ENCODE measurements around the gene RRP15. TPM values are rescaled to one million over a fixed set of nuclear protein-coding genes. Genes with fewer than 3 reads are reported as not detected.

Gene RRP15
- total RNA-seq, 1 experiment from 2014 or later = 36.0 TPM

DNA sequence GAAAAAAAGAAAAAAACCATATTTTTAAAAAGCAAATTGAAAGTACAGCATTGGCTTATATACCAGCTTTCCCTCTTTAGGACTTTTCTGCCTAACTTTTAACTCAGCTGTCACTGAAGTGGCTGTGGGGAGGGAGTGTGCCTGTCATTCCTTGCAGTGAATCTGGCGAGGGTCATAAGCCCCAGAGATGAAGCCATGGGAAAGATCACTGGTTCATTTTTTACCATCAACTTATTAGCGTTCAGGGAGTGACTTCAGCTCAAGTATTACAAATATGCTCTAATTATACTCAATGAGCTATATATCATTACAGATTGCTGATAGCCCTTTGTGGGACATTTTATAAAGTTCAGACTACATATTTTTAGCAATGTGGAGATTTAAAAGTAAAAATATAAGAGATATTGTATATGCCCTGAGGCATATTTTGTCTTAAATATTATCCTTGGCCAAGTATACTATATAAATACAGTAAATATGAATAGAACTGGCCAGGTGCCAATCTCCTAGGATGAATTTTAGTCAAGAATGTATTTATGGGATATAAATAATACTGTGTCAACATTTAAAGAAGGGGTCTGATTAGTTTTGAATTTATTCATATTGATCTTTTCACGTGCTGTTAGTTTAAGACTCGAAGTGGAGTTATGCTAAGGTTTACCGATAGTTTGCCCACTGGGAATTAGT lies 64.4 kb downstream of the RRP15 start (continued):
- no peak for TF ChIP-seq ARID4B (CRISPR knock-in tag; IDR thresholded peaks at IDR 0.05; ENCODE audit: borderline replicate concordance)
- no peak for TF ChIP-seq SP1 (CRISPR knock-in tag; conservative IDR thresholded peaks at IDR 0.05)
- TF ChIP-seq PRRX2 (CRISPR knock-in tag; IDR thresholded peaks at IDR 0.05) = no peak
- TF ChIP-seq EMX1 (CRISPR knock-in tag; IDR thresholded peaks at IDR 0.05) = no peak
- no peak for TF ChIP-seq ZNF512 (CRISPR knock-in tag; IDR thresholded peaks at IDR 0.05; ENCODE audit: borderline replicate concordance)

- ChIA-PET CTCF (no interaction called here), POLR2A (no interaction called here)
- H3K9me3 Mint-ChIP-seq = no peaks in the 10 kb centered on the region
- ATAC-seq = no peak
- peaks cover 58% of the 10 kb centered on the region for H3K4me1 Mint-ChIP-seq
- no peak overlapping the region for H3K4me3 Mint-ChIP-seq
- DNase-seq (ENCODE audit: low spot score) = no peak
- H3K27ac Mint-ChIP-seq = no peak overlapping the region
- peaks cover 15% of the 10 kb centered on the region for H3K27me3 Mint-ChIP-seq (ENCODE audit: low read depth)
- no peaks in the 10 kb centered on the region for H3K36me3 Mint-ChIP-seq
- TF ChIP-seq ZNF121 (CRISPR knock-in tag; IDR thresholded peaks at IDR 0.05) (no peak), TCF7 (CRISPR knock-in tag; IDR thresholded peaks at IDR 0.05; ENCODE audit: low read depth) (no peak), NR3C1 (CRISPR knock-in tag; conservative IDR thresholded peaks at IDR 0.05; ENCODE audit: low read depth) (no peak), PRRX2 (CRISPR knock-in tag; IDR thresholded peaks at IDR 0.05) (no peak), CREM (CRISPR knock-in tag; IDR thresholded peaks at IDR 0.05) (no peak), ZNF219 (CRISPR knock-in tag; IDR thresholded peaks at IDR 0.05; ENCODE audit: borderline replicate concordance) (no peak), USF2 (CRISPR knock-in tag; IDR thresholded peaks at IDR 0.05) (no peak), ZNF317 (CRISPR knock-in tag; IDR thresholded peaks at IDR 0.05; ENCODE audit: borderline replicate concordance, low read depth) (no peak), ZNF396 (CRISPR knock-in tag; IDR thresholded peaks at IDR 0.05; ENCODE audit: borderline replicate concordance) (no peak), NR1H2 (CRISPR knock-in tag; IDR thresholded peaks at IDR 0.05) (no peak), SP1 (CRISPR knock-in tag; conservative IDR thresholded peaks at IDR 0.05) (no peak), PRDM15 (CRISPR knock-in tag; IDR thresholded peaks at IDR 0.05) (no peak), CREB1 (CRISPR knock-in tag; IDR thresholded peaks at IDR 0.05) (no peak), NFE2L1 (CRISPR knock-in tag; IDR thresholded peaks at IDR 0.05) (no peak), ZNF423 (CRISPR knock-in tag; IDR thresholded peaks at IDR 0.05) (no peak), ZNF416 (CRISPR knock-in tag; IDR thresholded peaks at IDR 0.05) (no peak), CBFB (CRISPR knock-in tag; IDR thresholded peaks at IDR 0.05; ENCODE audit: low read depth) (no peak)
- TF ChIP-seq, protein P1, sequence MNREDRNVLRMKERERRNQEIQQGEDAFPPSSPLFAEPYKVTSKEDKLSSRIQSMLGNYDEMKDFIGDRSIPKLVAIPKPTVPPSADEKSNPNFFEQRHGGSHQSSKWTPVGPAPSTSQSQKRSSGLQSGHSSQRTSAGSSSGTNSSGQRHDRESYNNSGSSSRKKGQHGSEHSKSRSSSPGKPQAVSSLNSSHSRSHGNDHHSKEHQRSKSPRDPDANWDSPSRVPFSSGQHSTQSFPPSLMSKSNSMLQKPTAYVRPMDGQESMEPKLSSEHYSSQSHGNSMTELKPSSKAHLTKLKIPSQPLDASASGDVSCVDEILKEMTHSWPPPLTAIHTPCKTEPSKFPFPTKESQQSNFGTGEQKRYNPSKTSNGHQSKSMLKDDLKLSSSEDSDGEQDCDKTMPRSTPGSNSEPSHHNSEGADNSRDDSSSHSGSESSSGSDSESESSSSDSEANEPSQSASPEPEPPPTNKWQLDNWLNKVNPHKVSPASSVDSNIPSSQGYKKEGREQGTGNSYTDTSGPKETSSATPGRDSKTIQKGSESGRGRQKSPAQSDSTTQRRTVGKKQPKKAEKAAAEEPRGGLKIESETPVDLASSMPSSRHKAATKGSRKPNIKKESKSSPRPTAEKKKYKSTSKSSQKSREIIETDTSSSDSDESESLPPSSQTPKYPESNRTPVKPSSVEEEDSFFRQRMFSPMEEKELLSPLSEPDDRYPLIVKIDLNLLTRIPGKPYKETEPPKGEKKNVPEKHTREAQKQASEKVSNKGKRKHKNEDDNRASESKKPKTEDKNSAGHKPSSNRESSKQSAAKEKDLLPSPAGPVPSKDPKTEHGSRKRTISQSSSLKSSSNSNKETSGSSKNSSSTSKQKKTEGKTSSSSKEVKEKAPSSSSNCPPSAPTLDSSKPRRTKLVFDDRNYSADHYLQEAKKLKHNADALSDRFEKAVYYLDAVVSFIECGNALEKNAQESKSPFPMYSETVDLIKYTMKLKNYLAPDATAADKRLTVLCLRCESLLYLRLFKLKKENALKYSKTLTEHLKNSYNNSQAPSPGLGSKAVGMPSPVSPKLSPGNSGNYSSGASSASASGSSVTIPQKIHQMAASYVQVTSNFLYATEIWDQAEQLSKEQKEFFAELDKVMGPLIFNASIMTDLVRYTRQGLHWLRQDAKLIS (CRISPR knock-in tag; IDR thresholded peaks at IDR 0.05; ENCODE audit: borderline replicate concordance) = no peak
Observed at GRCh38 chr1:218350035-218350525, 65.0 kb downstream of the RRP15 start.

Measured in WTC11 (cell line).